CD14-positive monocyte (primary cell): Measurements from ENCODE around the gene SLC9C1. TPM values are rescaled to one million over a fixed set of nuclear protein-coding genes. Genes with fewer than 3 reads are reported as not detected.

Experiments used
- DNase-seq, 3 donors: peaks; one replicate each; pipeline ENCODE4 v3.0.0-alpha.2; 2011 to 2022
- H2AFZ ChIP-seq: 2 replicates; pipeline ENCODE4 v1.6.0; 2012; ENCODE audit warnings: mild to moderate bottlenecking, low read depth, low read length, inconsistent platforms; ENCODE audit not compliant: insufficient read depth, poor library complexity, severe bottlenecking
- H3K27ac ChIP-seq, 2 donors: 1 replicate in 1 of 2; 2 replicates in 1 of 2; pipeline ENCODE4 v1.5.1; 2012 to 2013; ENCODE audit warnings: low read length in 2 of 2, control low read depth in 1 of 2, inconsistent platforms in 1 of 2, low read depth in 1 of 2, mild to moderate bottlenecking in 1 of 2
- H3K27me3 ChIP-seq, 2 donors: one replicate each; pipeline versions ENCODE4 v1.6.0 to v1.6.1; 2011 to 2013; ENCODE audit warnings: low read length in 2 of 2; ENCODE audit not compliant: control insufficient read depth in 2 of 2, insufficient read depth in 2 of 2
- H3K36me3 ChIP-seq, 2 donors: replicated peaks in 1 of 2; 1 replicate in 1 of 2; 2 replicates in 1 of 2; pipeline versions ENCODE4 v1.5.1 to v1.6.1; 2012 to 2013; ENCODE audit warnings: low read length in 2 of 2, control low read depth in 1 of 2, inconsistent platforms in 1 of 2, mild to moderate bottlenecking in 1 of 2; ENCODE audit not compliant: insufficient read depth in 2 of 2, control insufficient read depth in 1 of 2
- H3K4me1 ChIP-seq, 2 donors: 1 replicate in 1 of 2; 2 replicates in 1 of 2; pipeline versions ENCODE4 v1.5.1 to v1.6.1; 2012 to 2013; ENCODE audit warnings: low read length in 2 of 2, control low read depth in 1 of 2, inconsistent platforms in 1 of 2, mild to moderate bottlenecking in 1 of 2, moderate library complexity in 1 of 2; ENCODE audit not compliant: insufficient read depth in 2 of 2, control insufficient read depth in 1 of 2
- H3K4me2 ChIP-seq: replicated peaks from 2 replicates; pipeline ENCODE3; 2012; ENCODE audit warnings: low read length, moderate library complexity, mild to moderate bottlenecking; ENCODE audit not compliant: poor library complexity, severe bottlenecking; ENCODE audit errors: extremely low read depth
- H3K4me3 ChIP-seq, 3 experiments: fragments of 200-600 bp in 1 of 3; sonication (generic) in 1 of 3; replicated peaks in 1 of 3; 1 replicate in 2 of 3; 2 replicates in 1 of 3; pipeline ENCODE4 v1.5.1; 2011 to 2013; ENCODE audit warnings: low read length in 3 of 3, mild to moderate bottlenecking in 3 of 3, control low read depth in 2 of 3, low read depth in 2 of 3, inconsistent platforms in 1 of 3, moderate library complexity in 1 of 3
- H3K79me2 ChIP-seq: 2 replicates; pipeline ENCODE4 v1.6.0; 2012; ENCODE audit warnings: mild to moderate bottlenecking, control low read depth, inconsistent platforms, low read length, moderate library complexity; ENCODE audit not compliant: insufficient read depth
- H3K9ac ChIP-seq: 2 replicates; pipeline ENCODE4 v1.6.0; 2017; ENCODE audit warnings: low read length, mild to moderate bottlenecking; ENCODE audit not compliant: insufficient read depth, poor library complexity, severe bottlenecking
- H3K9me3 ChIP-seq, 2 donors: replicated peaks in 1 of 2; 1 replicate in 1 of 2; 2 replicates in 1 of 2; pipeline versions ENCODE4 v1.5.1 to v1.6.1; 2012 to 2013; ENCODE audit warnings: low read length in 2 of 2, control low read depth in 1 of 2; ENCODE audit not compliant: control insufficient read depth in 1 of 2, insufficient read depth in 1 of 2
- H4K20me1 ChIP-seq: 2 replicates; pipeline ENCODE4 v1.6.0; 2012; ENCODE audit warnings: mild to moderate bottlenecking, low read length, control low read depth, moderate library complexity; ENCODE audit not compliant: insufficient read depth
- H3K27ac Mint-ChIP-seq, 7 donors: one replicate each; pipeline ENCODE4 v1.8.0; 2020; ENCODE audit warnings: mild to moderate bottlenecking in 7 of 7, mixed read lengths in 7 of 7, moderate library complexity in 6 of 7, inconsistent platforms in 2 of 7
- H3K27me3 Mint-ChIP-seq, 3 donors: one replicate each; pipeline ENCODE4 v1.8.0; 2021 to 2022; ENCODE audit warnings: low read depth in 3 of 3, mild to moderate bottlenecking in 3 of 3, mixed read lengths in 3 of 3, moderate library complexity in 3 of 3, inconsistent platforms in 1 of 3
- H3K36me3 Mint-ChIP-seq, 2 donors: one replicate each; pipeline ENCODE4 v1.8.0; 2020; ENCODE audit warnings: mixed read lengths in 2 of 2, inconsistent platforms in 1 of 2, mild to moderate bottlenecking in 1 of 2
- H3K4me1 Mint-ChIP-seq: one replicate; pipeline ENCODE4 v1.8.0; 2020; ENCODE audit warnings: mild to moderate bottlenecking, mixed read lengths
- H3K4me3 Mint-ChIP-seq, 2 donors: one replicate each; pipeline ENCODE4 v1.8.0; 2020; ENCODE audit warnings: mild to moderate bottlenecking in 2 of 2, mixed read lengths in 2 of 2, moderate library complexity in 1 of 2
- H3K9me3 Mint-ChIP-seq, 7 donors: one replicate each; pipeline ENCODE4 v1.8.0; 2020 to 2022; ENCODE audit warnings: mixed read lengths in 7 of 7, mild to moderate bottlenecking in 6 of 7, moderate library complexity in 6 of 7, inconsistent platforms in 2 of 7
- CTCF ChIP-seq: fragments of 200-600 bp; IDR thresholded peaks from one replicate; pipeline ENCODE4 v1.8.0; 2022; ENCODE audit warnings: antibody characterized with exemption, mild to moderate bottlenecking
- WGBS: methylation state at CpG from one replicate; pipeline ENCODE4 v1.1.5; 2013; ENCODE audit warnings: missing lambda C conversion rate; ENCODE audit not compliant: insufficient coverage; 5-methylcytosine and 5-hydroxymethylcytosine counted together
- intact Hi-C, 2 donors: fragments of 100-400 bp; cut with micrococcal nuclease; formaldehyde crosslinking; loops; one replicate each; pipeline versions ENCODE4 v1.15.0 to v1.15.1; 2023
- polyA plus RNA-seq, 3 donors: library from polyadenylated mRNA; depleted of rRNA in 1 of 3; unstranded in 2 of 3; stranded (reverse) in 1 of 3; fragments of 300-500 nt in 2 of 3; fragments of >200 nt in 1 of 3; fragmentation: Illumina TruSeq in 2 of 3; gene quantifications; 1 replicate in 2 of 3; 2 replicates in 1 of 3; pipeline ENCODE4 v1.2.3, GENCODE V29; 2012 to 2021

SLC9C1 gene
- polyA plus RNA-seq, 3 donors: not detected

GRCh38 chr3:112200317-112200666 lies 93.7 kb downstream of the SLC9C1 start:
- H3K4me1 ChIP-seq: no peaks in the 10 kb centered on the region
- intact Hi-C loops: no loop called here
- H2AFZ ChIP-seq: no peak overlapping the region
- H3K9ac ChIP-seq: no peak overlapping the region
- Mint-ChIP-seq H3K27ac (no peak overlapping the region), H3K36me3 (no peaks in the 10 kb centered on the region), H3K4me3 (no peak overlapping the region), H3K27me3 (no peaks in the 10 kb centered on the region), H3K4me1 (peaks cover 2% of the 10 kb centered on the region), H3K9me3 (peaks cover 0 to 6% (median 3%) of the 10 kb centered on the region in 7 donors)
- H3K36me3 ChIP-seq: no peaks in the 10 kb centered on the region
- H3K9me3 ChIP-seq: no peaks in the 10 kb centered on the region
- no CpG with 5 or more reads among the region's 3 CpGs for WGBS
- no peaks in the 10 kb centered on the region for H3K79me2 ChIP-seq
- DNase-seq: no peak
- no peaks in the 10 kb centered on the region for H3K27me3 ChIP-seq
- H3K4me2 ChIP-seq: no peak overlapping the region
- TF ChIP-seq CTCF: no peak
- no peak overlapping the region for H3K27ac ChIP-seq
- no peaks in the 10 kb centered on the region for H4K20me1 ChIP-seq
- no peak overlapping the region for H3K4me3 ChIP-seq

DNA sequence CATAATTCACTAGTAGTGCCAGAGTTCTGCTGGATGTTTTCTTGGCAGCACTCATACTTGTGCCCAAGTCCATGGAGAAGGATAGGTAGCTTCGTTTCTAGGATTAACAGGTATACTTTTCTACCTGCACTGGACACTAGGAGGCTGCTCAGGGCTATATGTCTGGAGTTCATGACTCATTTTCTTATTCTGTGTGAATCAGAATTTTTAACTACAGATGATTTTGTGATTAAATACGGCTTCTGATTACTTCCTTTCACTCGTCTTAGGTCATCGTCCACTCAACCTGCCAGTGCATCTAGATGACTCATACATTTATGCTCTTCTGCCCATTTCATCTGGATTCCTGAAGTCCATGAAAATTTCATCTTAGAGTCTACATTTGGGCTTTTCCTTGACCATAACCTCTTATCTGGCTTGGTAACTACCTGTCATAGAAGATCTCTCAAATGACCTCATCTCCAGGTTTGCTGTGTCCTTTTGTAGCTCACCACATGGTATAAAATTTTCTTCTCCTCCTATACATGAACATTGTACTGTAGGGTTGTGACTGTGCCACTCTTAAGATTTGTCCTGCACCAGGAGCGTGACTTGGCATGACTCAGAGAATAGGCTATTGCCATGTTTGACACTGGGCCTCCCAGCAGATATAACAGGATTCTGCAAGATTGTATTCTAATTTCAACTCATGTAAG lies 94.2 kb downstream of the SLC9C1 start:
- Histone ChIP-seq H3K4me3 (no peak overlapping the region), H2AFZ (no peak overlapping the region), H3K79me2 (no peaks in the 10 kb centered on the region), H3K4me2 (no peak overlapping the region), H3K36me3 (no peaks in the 10 kb centered on the region), H3K9me3 (no peaks in the 10 kb centered on the region), H3K27ac (no peak overlapping the region), H3K9ac (no peak overlapping the region), H3K4me1 (no peaks in the 10 kb centered on the region), H4K20me1 (no peaks in the 10 kb centered on the region), H3K27me3 (no peaks in the 10 kb centered on the region)
- Mint-ChIP-seq H3K27me3 (no peaks in the 10 kb centered on the region), H3K4me3 (no peak overlapping the region), H3K9me3 (peaks cover 0 to 10% (median 5%) of the 10 kb centered on the region in 7 donors), H3K27ac (no peak overlapping the region), H3K4me1 (peaks cover 2% of the 10 kb centered on the region), H3K36me3 (no peaks in the 10 kb centered on the region)
- no peak for TF ChIP-seq CTCF
- 100% methylated on average over 1 of the region's 5 CpGs for WGBS
- DNase-seq: no peak
- intact Hi-C loops: no loop called here
